GM12878 (cell line): ENCODE measurements around the gene HAO1. TPM values are rescaled to one million over a fixed set of nuclear protein-coding genes. Genes with fewer than 3 reads are reported as not detected.

Experiments
- ATAC-seq: fragments of 200-7000 bp; cut with Tn5 transposase; 3 replicates; pipeline ENCODE4 v1.9.1; 2020; ENCODE audit warnings: mild to moderate bottlenecking, moderate library complexity
- BruUV-seq: library from RNA; stranded (reverse); fragments of 400-500 nt; replicated peaks from 2 replicates; lab custom pipeline; 2021; lab: Mats Ljungman, UMichigan
- CTCF ChIA-PET: fragments of 300-600 bp; sonication (Branson Sonifier 250); formaldehyde crosslinking; extraction: SDS; loops from one replicate; lab custom pipeline; 2021; ENCODE audit warnings: inconsistent platforms; lab: Yijun Ruan, JAX
- POLR2A ChIA-PET: fragments of 350-600 bp; formaldehyde crosslinking; extraction: SDS; loops from one replicate; lab custom pipeline; 2021; ENCODE audit warnings: inconsistent platforms; lab: Charles Lee
- RAD21 ChIA-PET: fragments of 300-600 bp; sonication (Branson Sonifier 250); formaldehyde crosslinking; loops from one replicate; lab custom pipeline; 2023; ENCODE audit warnings: antibody characterized with exemption; ENCODE audit not compliant: unreplicated experiment; lab: Charles Lee
- SMC1A ChIA-PET: fragments of 300-600 bp; sonication (Branson Sonifier 250); formaldehyde crosslinking; loops from one replicate; lab custom pipeline; 2023; ENCODE audit not compliant: unreplicated experiment, uncharacterized antibody; lab: Charles Lee
- DNase-seq: peaks from one replicate; pipeline ENCODE4 v3.0.0-alpha.2; 2011; ENCODE audit warnings: low read depth, low spot score
- FAIRE-seq: peaks from 3 replicates; lab custom pipeline; 2011; peaks lifted over from hg19 to GRCh38; lab: Jason Lieb, UNC
- H2AFZ ChIP-seq: 2 replicates; pipeline ENCODE4 v1.6.0; 2011; ENCODE audit warnings: low read depth, low read length, control low read depth; ENCODE audit not compliant: control insufficient read depth
- H3K27ac ChIP-seq: 2 replicates; pipeline ENCODE4 v1.5.1; 2011; ENCODE audit warnings: control low read depth; ENCODE audit not compliant: control insufficient read depth, insufficient read depth
- H3K27me3 ChIP-seq, 2 experiments: replicated peaks in 1 of 2; 2 replicates each; pipeline versions ENCODE4 v1.6.0 to v1.6.1; 2011; ENCODE audit warnings: low read length in 1 of 2; ENCODE audit not compliant: control insufficient read depth in 2 of 2, insufficient read depth in 2 of 2
- H3K36me3 ChIP-seq, 2 experiments: 2 replicates each; pipeline ENCODE4 v1.5.1; 2011; ENCODE audit warnings: low read length in 1 of 2; ENCODE audit not compliant: control insufficient read depth in 2 of 2, insufficient read depth in 2 of 2
- H3K4me1 ChIP-seq: 2 replicates; pipeline ENCODE4 v1.6.1; 2011; ENCODE audit warnings: mild to moderate bottlenecking, low read length, moderate library complexity, mixed read lengths; ENCODE audit not compliant: control insufficient read depth, insufficient read depth
- H3K4me2 ChIP-seq: 2 replicates; pipeline ENCODE4 v1.6.0; 2011; ENCODE audit warnings: control low read depth; ENCODE audit not compliant: control insufficient read depth, insufficient read depth
- H3K4me3 ChIP-seq: fragments of 200-600 bp; sonication (generic); 2 replicates; pipeline ENCODE4 v1.5.1; 2016
- H3K79me2 ChIP-seq: 2 replicates; pipeline ENCODE4 v1.6.0; 2011; ENCODE audit warnings: low read length; ENCODE audit not compliant: control insufficient read depth, insufficient read depth
- H3K9ac ChIP-seq: 2 replicates; pipeline ENCODE4 v1.8.0; 2011; ENCODE audit warnings: low read length, control low read depth, mixed read lengths; ENCODE audit not compliant: control insufficient read depth, insufficient read depth
- H3K9me3 ChIP-seq: replicated peaks from 3 replicates; pipeline ENCODE4 v1.5.1; 2011; ENCODE audit warnings: mild to moderate bottlenecking, low read length; ENCODE audit not compliant: control insufficient read depth, insufficient read depth
- H4K20me1 ChIP-seq: 2 replicates; pipeline ENCODE4 v1.6.0; 2011; ENCODE audit not compliant: control insufficient read depth, insufficient read depth
- CBX5 ChIP-seq: sonication (generic); IDR thresholded peaks from 2 replicates; pipeline ENCODE4 v1.6.1; 2016; ENCODE audit warnings: low read depth, moderate library complexity, mild to moderate bottlenecking, inconsistent platforms
- HDGF ChIP-seq: fragments of 450-650 bp; IDR thresholded peaks from 2 replicates; pipeline ENCODE4 v1.6.1; 2016; ENCODE audit warnings: antibody characterized with exemption
- MTA2 ChIP-seq: fragments of 450-650 bp; IDR thresholded peaks from 2 replicates; pipeline ENCODE4 v1.6.1; 2016; ENCODE audit warnings: low read depth, mild to moderate bottlenecking, moderate library complexity
- SMAD5 ChIP-seq: IDR thresholded peaks from 2 replicates; pipeline ENCODE4 v1.6.1; 2016; ENCODE audit warnings: antibody characterized with exemption, low read depth
- SRF ChIP-seq, 2 experiments: IDR thresholded peaks; 2 replicates each; pipeline ENCODE4 v1.6.1; 2011; ENCODE audit warnings: low read depth in 2 of 2, low read length in 2 of 2, mild to moderate bottlenecking in 1 of 2, moderate library complexity in 1 of 2
- YY1 ChIP-seq: IDR thresholded peaks from 2 replicates; pipeline ENCODE4 v1.6.1; 2011; ENCODE audit warnings: low read depth, mild to moderate bottlenecking, low read length
- ZBTB4 ChIP-seq: fragments of 450-650 bp; formaldehyde crosslinking; IDR thresholded peaks from 2 replicates; pipeline ENCODE4 v1.4.0; 2022; ENCODE audit warnings: mild to moderate bottlenecking, moderate library complexity
- WGBS: methylation state at CpG from one replicate; pipeline ENCODE4 v1.1.6; 2016; ENCODE audit warnings: low lambda C conversion rate; ENCODE audit not compliant: insufficient replicate concordance, insufficient coverage; ENCODE audit errors: missing lambda C conversion rate; 5-methylcytosine and 5-hydroxymethylcytosine counted together
- in situ Hi-C: fragments of 300-500 bp; cut with MboI; formaldehyde crosslinking; loops from 9 replicates; pipeline ENCODE4 v1.14.3; 2018; ENCODE audit warnings: mixed read lengths
- intact Hi-C: fragments of 100-400 bp; cut with micrococcal nuclease; formaldehyde crosslinking; loops from one replicate; pipeline ENCODE4 v1.14.2; 2022; ENCODE audit not compliant: unreplicated experiment
- polyA plus RNA-seq, 11 experiments: library from polyadenylated mRNA; depleted of rRNA in 4 of 11; unstranded in 6 of 11; stranded (reverse) in 5 of 11; fragments of >200 nt; fragmentation: Nextera tagmentation in 4 of 11; fragmentation: Illumina TruSeq in 1 of 11; extraction: Ambion mirVana in 4 of 11; extraction: Trizol in 1 of 11; gene quantifications; 1 replicate in 1 of 11; 2 replicates in 10 of 11; pipeline versions ENCODE4 v1.2.1 to v1.2.3, GENCODE V29; 2011 to 2016; ENCODE audit warnings: inconsistent platforms in 2 of 11, missing spikeins in 2 of 11, low read depth in 1 of 11
- total RNA-seq, 4 experiments: library from RNA; depleted of rRNA in 3 of 4; stranded (reverse); fragments of >200 nt in 3 of 4; fragmentation: Illumina TruSeq in 1 of 4; extraction: Trizol in 1 of 4; gene quantifications; 2 replicates each; pipeline versions ENCODE4 v1.2.1 to v1.2.3, GENCODE V29; 2013 to 2021

The HAO1 gene
- total and polyA plus RNA-seq, 10 of the 15 experiments (the other 5 are each of a cell fraction or from before 2014, with no cell fraction given) = 0.03 to 0.29 (median 0.05) TPM; not detected in 7

GRCh38 chr20:7841971-7842310, 98.3 kb downstream of the HAO1 start:
- Histone ChIP-seq H3K36me3 (no peaks in the 10 kb centered on the region), H3K27ac (no peak overlapping the region), H3K4me2 (no peak overlapping the region), H3K9ac (no peak overlapping the region), H2AFZ (no peak overlapping the region), H3K4me1 (no peaks in the 10 kb centered on the region), H3K79me2 (no peaks in the 10 kb centered on the region), H4K20me1 (no peaks in the 10 kb centered on the region), H3K27me3 (no peaks in the 10 kb centered on the region), H3K4me3 (no peak overlapping the region), H3K9me3 (no peaks in the 10 kb centered on the region)
- ATAC-seq (no peak), FAIRE-seq (no peak), DNase-seq (no peak)
- POLR2A ChIA-PET = no interaction called here
- CTCF ChIA-PET = no interaction called here
- SMC1A ChIA-PET = interaction anchor here (0.6 kb wide), 1 partner anchor 19 kb away, joined by 3 read pairs; no protein-coding TSS in a partner anchor
- RAD21 ChIA-PET = no interaction called here
- no TSS peak for BruUV-seq
- in situ Hi-C loops (no loop called here), intact Hi-C loops (no loop called here)
- TF ChIP-seq SMAD5 (no peak), CBX5 (no peak), YY1 (no peak), SRF (IDR thresholded peaks at IDR 0.05; ENCODE audit: low read depth in 2 of 2, low read length in 2 of 2) (no peak), ZBTB4 (CRISPR knock-in tag) (no peak), MTA2 (no peak), HDGF (no peak)
- 15% methylated on average over 2 of the region's 2 CpGs for WGBS
